Fibroblast of lung (primary cell): ENCODE measurements around the gene DPYD.

Source experiments
- CTCF ChIP-seq, 2 donors: IDR thresholded peaks in 1 of 2; conservative IDR thresholded peaks in 1 of 2; 1 replicate in 1 of 2; 2 replicates in 1 of 2; pipeline ENCODE4 v1.5.1; 2011 to 2012; ENCODE audit warnings: low read length in 2 of 2, control low read depth in 1 of 2, inconsistent platforms in 1 of 2, low read depth in 1 of 2, mild to moderate bottlenecking in 1 of 2
- EZH2 ChIP-seq: IDR thresholded peaks from 2 replicates; pipeline ENCODE4 v1.5.1; 2012; ENCODE audit warnings: low read length, control low read depth, mild to moderate bottlenecking; ENCODE audit errors: missing control alignments

GRCh38 chr1:97038410-97038809, 882.4 kb downstream of the DPYD start:
- TF ChIP-seq CTCF (conservative IDR thresholded peaks at IDR 0.05 in 1 of 2, IDR thresholded peaks at IDR 0.05 in 1 of 2; ENCODE audit: low read depth in 1 of 2, low read length in 2 of 2), result no peak
- no peak for TF ChIP-seq EZH2
